ENCODE measurements around the gene IGF2BP3. TPM values are rescaled to one million over a fixed set of nuclear protein-coding genes. Genes with fewer than 3 reads are reported as not detected.

Gene IGF2BP3
- polyA plus RNA-seq, 1 donor from 2014 or later: 5.4 TPM

DNA sequence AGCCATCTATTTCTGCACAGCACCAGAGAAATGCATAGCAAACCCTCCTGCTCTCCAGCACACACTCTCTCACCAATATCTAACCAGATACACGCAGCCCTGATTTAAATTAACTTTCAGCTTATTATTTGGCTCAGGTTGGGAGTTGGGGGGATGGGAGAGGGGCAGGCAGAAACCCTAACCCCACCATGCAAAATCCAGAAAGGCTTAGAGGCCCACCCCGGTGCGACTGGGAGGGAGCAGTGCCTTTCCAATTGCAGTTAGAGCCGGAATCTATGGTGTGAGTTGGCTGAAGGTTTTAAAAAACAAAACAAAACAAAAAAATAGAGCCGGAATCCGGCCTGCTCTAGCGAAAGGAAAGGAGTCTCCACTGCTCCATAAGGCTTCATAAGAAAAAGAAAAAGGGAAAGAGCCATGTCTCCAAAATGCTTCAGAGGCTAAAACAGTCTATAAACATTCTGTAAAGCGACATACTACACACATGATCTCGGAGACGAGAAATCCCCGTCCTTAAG lies 2.9 kb downstream of the IGF2BP3 start:
- Mint-ChIP-seq H3K4me1 (peaks cover 12 to 31% (median 22%) of the 10 kb centered on the region in 3 donors), H3K9me3 (peaks cover 0 to 3% (median 0%) of the 10 kb centered on the region in 3 donors), H3K27me3 (peaks cover 51% of the 10 kb centered on the region), H3K27ac (peak overlapping the region; percentile 26 to 98 (median 81)), H3K4me3 (peak overlapping the region; percentile 69 to 92 (median 83)), H3K36me3 (no peaks in the 10 kb centered on the region)

DNA sequence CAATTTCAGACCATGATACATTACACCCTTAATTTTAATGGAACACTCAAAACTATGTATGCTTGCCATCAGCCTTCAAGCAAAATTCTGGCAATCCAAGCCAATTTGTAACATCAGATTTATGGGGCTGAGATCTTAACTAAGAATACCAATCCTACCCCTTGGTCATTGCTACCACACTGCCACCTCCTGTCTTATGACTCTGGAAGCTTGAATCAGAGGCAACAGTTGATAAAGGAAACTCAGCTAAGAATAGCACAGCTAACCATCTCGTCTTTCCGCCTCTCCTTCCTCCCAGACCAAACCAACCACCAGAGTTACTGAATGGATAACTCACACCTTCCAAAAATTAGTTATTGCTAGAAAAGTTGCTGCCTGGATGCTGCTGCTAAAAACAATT lies 7.4 kb downstream of the IGF2BP3 start:
- no peaks in the 10 kb centered on the region for H3K9me3 Mint-ChIP-seq
- no peak overlapping the region for H3K4me3 Mint-ChIP-seq
- peaks cover 5 to 10% (median 7%) of the 10 kb centered on the region in 3 donors for H3K4me1 Mint-ChIP-seq
- peaks cover 29% of the 10 kb centered on the region for H3K27me3 Mint-ChIP-seq
- no peak overlapping the region for H3K27ac Mint-ChIP-seq
- H3K36me3 Mint-ChIP-seq: no peaks in the 10 kb centered on the region

DNA sequence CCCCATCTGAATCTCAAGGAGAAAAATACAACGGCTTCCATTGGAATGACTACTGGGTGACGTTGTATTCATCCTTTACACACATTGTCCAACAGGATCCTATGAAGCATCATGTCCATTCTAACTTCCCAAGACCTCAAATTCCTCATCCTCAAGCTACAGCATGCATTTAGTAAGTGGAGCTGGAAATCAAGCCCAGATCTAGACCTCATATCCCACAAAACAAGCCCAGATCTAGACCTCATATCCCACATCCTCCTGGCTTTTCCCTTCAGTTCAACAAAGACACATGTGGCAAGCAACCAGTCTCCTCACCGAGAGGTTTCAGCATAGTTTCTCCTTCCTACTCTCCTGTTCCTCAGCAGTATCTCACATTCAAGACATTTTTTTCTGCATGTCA lies 12.2 kb downstream of the IGF2BP3 start:
- H3K36me3 Mint-ChIP-seq: no peaks in the 10 kb centered on the region
- H3K27ac Mint-ChIP-seq: no peak overlapping the region

DNA sequence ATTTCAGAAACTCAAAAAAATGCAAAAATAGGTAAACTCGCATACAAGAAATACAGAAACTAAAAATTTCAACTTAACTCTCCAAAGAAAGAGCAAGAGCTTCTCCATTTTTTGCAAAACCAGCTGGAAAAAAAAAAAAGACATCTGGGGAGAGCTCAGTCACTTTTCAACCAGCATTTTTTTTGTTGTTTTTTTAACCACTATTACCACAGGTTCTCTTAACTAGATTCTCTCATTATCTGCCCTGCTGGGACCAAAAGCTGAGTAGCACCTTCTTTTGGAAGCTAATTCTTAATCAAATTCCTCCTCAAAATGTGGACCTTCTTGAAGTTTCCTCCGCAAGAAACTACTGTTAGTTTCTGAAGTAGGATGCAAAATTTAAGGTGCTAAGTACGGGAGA lies 14.2 kb downstream of the IGF2BP3 start:
- peaks cover 6% of the 10 kb centered on the region for H3K27me3 Mint-ChIP-seq
- no peaks in the 10 kb centered on the region for H3K36me3 Mint-ChIP-seq
- no peak overlapping the region for H3K4me3 Mint-ChIP-seq
- H3K4me1 Mint-ChIP-seq: no peaks in the 10 kb centered on the region
- no peaks in the 10 kb centered on the region for H3K9me3 Mint-ChIP-seq
- no peak overlapping the region for H3K27ac Mint-ChIP-seq

More for the DNA sequence above, 12.2 kb downstream of the IGF2BP3 start:
- H3K9me3 Mint-ChIP-seq: no peaks in the 10 kb centered on the region
- peaks cover 11% of the 10 kb centered on the region for H3K27me3 Mint-ChIP-seq
- no peak overlapping the region for H3K4me3 Mint-ChIP-seq
- H3K4me1 Mint-ChIP-seq: peaks cover 0 to 3% (median 0%) of the 10 kb centered on the region in 3 donors

- Mint-ChIP-seq H3K27me3 (peaks cover 4% of the 10 kb centered on the region), H3K9me3 (no peaks in the 10 kb centered on the region), H3K36me3 (no peaks in the 10 kb centered on the region), H3K4me3 (no peak overlapping the region), H3K27ac (no peak overlapping the region), H3K4me1 (peaks cover 0 to 1% (median 0%) of the 10 kb centered on the region in 3 donors)
Observed at GRCh38 chr7:23454881-23455526, 15.3 kb downstream of the IGF2BP3 start.

DNA sequence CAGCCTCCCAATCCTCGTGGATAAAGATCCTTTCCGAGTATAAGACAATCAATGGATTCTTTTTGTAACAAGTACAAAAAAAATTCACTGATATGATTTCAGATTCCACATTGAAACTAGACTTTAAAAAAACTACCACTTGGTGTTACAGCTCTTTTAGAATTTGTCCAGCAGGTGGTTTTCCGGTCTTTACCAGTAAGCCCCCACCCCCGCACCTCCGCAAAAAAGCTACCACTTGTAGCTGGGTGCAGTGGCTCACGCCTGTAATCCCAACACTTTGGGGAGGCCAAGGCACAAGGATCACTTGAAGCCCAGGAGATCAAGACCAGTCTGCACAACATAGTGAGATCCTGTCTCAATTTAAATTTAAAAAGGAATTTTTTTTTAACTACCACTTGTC lies 19.8 kb downstream of the IGF2BP3 start:
- Mint-ChIP-seq H3K27me3 (peaks cover 3% of the 10 kb centered on the region), H3K9me3 (no peaks in the 10 kb centered on the region), H3K27ac (no peak overlapping the region), H3K4me3 (no peak overlapping the region), H3K36me3 (no peaks in the 10 kb centered on the region), H3K4me1 (peaks cover 0 to 1% (median 0%) of the 10 kb centered on the region in 3 donors)

DNA sequence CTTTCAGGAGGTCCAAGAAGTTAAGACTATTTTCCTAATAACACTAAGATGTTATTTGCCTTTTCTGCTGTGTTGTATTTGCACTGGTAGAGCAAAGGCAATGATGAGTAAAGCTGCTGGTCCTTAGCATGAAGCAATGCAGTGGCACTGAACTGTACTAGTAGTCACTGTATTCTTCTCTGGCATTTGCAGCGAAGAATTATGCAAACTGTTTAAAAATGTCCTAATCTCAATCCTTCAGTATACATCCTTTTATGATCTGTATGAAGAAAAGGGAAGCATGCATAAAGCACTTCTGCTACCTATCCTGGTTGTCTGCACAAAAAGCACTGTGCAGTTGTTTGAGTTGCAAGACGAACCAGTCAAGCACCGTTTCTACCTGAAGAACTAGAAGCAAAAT lies 20.4 kb downstream of the IGF2BP3 start:
- no peaks in the 10 kb centered on the region for H3K36me3 Mint-ChIP-seq
- no peak overlapping the region for H3K4me3 Mint-ChIP-seq
- no peaks in the 10 kb centered on the region for H3K9me3 Mint-ChIP-seq
- no peak overlapping the region for H3K27ac Mint-ChIP-seq
- H3K4me1 Mint-ChIP-seq: peaks cover 0 to 1% (median 0%) of the 10 kb centered on the region in 3 donors
- H3K27me3 Mint-ChIP-seq: peaks cover 1% of the 10 kb centered on the region

DNA sequence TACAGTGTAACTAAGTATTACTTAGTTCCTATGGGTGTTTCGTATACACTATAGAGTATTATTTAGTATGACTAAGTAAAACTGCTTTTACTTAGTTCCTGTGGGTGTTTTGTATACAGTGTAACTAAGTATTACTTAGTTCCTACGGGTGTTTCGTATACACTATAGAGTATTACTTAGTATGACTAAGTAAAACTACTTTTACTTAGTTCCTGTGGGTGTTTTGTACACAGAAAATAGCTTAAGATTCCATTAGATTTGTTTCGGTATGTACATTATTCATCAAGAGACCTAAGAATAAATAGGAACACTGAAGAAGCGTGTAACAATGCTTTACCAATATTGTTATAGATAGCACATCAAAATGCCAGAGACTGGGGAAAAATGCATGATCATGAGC lies 25.0 kb downstream of the IGF2BP3 start:
- peaks cover 0 to 1% (median 0%) of the 10 kb centered on the region in 3 donors for H3K4me1 Mint-ChIP-seq
- H3K9me3 Mint-ChIP-seq: no peaks in the 10 kb centered on the region
- H3K36me3 Mint-ChIP-seq: no peaks in the 10 kb centered on the region
- no peak overlapping the region for H3K4me3 Mint-ChIP-seq
- H3K27ac Mint-ChIP-seq: no peak overlapping the region
- peaks cover 1% of the 10 kb centered on the region for H3K27me3 Mint-ChIP-seq

DNA sequence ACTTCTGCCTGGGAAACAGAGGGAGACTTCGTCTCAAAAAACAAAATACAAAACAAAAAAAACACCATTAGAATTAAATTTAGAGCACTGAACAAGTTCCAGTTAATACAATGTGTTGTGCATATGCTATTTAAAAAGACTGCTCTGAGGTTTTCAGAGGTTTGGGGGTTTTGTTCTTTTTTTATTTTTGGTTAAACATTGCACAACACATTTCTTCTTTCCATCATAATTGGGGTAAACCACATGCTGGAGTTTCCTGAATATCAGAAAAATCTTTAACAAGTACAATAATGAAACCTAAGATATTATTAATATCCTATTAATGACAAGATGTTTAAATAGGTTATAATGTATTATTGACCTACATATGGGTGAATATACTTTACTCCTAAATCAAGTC lies 26.3 kb downstream of the IGF2BP3 start:
- H3K4me1 Mint-ChIP-seq: no peaks in the 10 kb centered on the region
- H3K36me3 Mint-ChIP-seq: no peaks in the 10 kb centered on the region
- peak overlapping the region in 1 of 4 donors; percentile 43 for H3K4me3 Mint-ChIP-seq
- H3K27me3 Mint-ChIP-seq: peaks cover 1% of the 10 kb centered on the region
- H3K9me3 Mint-ChIP-seq: peaks cover 0 to 1% (median 0%) of the 10 kb centered on the region in 3 donors
- H3K27ac Mint-ChIP-seq: no peak overlapping the region

GRCh38 chr7:23438171-23438570 lies 32.1 kb downstream of the IGF2BP3 start:
- H3K4me1 Mint-ChIP-seq: no peaks in the 10 kb centered on the region
- H3K27me3 Mint-ChIP-seq: no peaks in the 10 kb centered on the region
- peaks cover 2% of the 10 kb centered on the region for H3K36me3 Mint-ChIP-seq
- H3K4me3 Mint-ChIP-seq: no peak overlapping the region
- H3K9me3 Mint-ChIP-seq: peaks cover 0 to 1% (median 0%) of the 10 kb centered on the region in 3 donors
- no peak overlapping the region for H3K27ac Mint-ChIP-seq

GRCh38 chr7:23434147-23434917 lies 36.0 kb downstream of the IGF2BP3 start:
- Mint-ChIP-seq H3K4me3 (no peak overlapping the region), H3K27ac (no peak overlapping the region), H3K36me3 (peaks cover 2% of the 10 kb centered on the region), H3K9me3 (no peaks in the 10 kb centered on the region), H3K27me3 (peaks cover 9% of the 10 kb centered on the region), H3K4me1 (no peaks in the 10 kb centered on the region)

DNA sequence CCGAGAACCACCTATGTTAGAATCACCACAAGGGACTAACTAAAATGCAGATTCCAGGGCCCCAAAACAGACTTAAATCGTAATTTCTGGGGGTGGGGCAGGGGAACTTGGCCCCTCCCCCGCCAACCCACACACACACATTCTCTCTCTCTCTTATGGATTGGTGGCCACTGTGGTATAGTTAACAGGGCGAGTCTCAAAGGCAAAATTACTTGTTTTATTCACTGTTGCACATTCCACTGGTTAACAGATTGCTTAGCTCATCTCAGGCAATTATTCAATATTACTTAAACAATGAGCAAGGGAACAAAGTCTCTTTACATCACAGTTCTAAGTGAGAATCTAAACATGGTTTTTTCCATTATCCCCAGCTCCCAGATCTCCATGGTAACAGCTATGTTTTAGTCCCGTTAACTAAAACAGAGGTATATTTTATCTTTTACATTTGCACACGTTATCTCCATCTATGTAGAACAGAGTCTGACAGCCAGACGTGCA lies 38.5 kb downstream of the IGF2BP3 start:
- no peaks in the 10 kb centered on the region for H3K36me3 Mint-ChIP-seq
- no peaks in the 10 kb centered on the region for H3K9me3 Mint-ChIP-seq
- H3K27me3 Mint-ChIP-seq: peaks cover 9% of the 10 kb centered on the region
- H3K27ac Mint-ChIP-seq: no peak overlapping the region
- H3K4me3 Mint-ChIP-seq: no peak overlapping the region
- H3K4me1 Mint-ChIP-seq: no peaks in the 10 kb centered on the region

- no peak overlapping the region for H3K27ac Mint-ChIP-seq
- H3K36me3 Mint-ChIP-seq: no peaks in the 10 kb centered on the region
- no peaks in the 10 kb centered on the region for H3K9me3 Mint-ChIP-seq
- no peaks in the 10 kb centered on the region for H3K4me1 Mint-ChIP-seq
- H3K4me3 Mint-ChIP-seq: no peak overlapping the region
- peaks cover 9% of the 10 kb centered on the region for H3K27me3 Mint-ChIP-seq
Observed at GRCh38 chr7:23430893-23431259, 39.4 kb downstream of the IGF2BP3 start.

GRCh38 chr7:23426876-23427275 lies 43.4 kb downstream of the IGF2BP3 start:
- Mint-ChIP-seq H3K27ac (no peak overlapping the region), H3K9me3 (no peaks in the 10 kb centered on the region), H3K27me3 (peaks cover 6% of the 10 kb centered on the region), H3K4me3 (no peak overlapping the region), H3K36me3 (no peaks in the 10 kb centered on the region), H3K4me1 (peaks cover 0 to 2% (median 0%) of the 10 kb centered on the region in 3 donors)

GRCh38 chr7:23422909-23423308 lies 47.4 kb downstream of the IGF2BP3 start:
- Mint-ChIP-seq H3K27me3 (no peaks in the 10 kb centered on the region), H3K27ac (peak overlapping the region in 1 of 3 donors; percentile 28), H3K4me1 (peaks cover 0 to 6% (median 2%) of the 10 kb centered on the region in 3 donors), H3K9me3 (no peaks in the 10 kb centered on the region), H3K36me3 (no peaks in the 10 kb centered on the region), H3K4me3 (no peak overlapping the region)
